Measurements from ENCODE around the gene MMD.
A peak's percentile ranks its signal among the peaks of the same experiment; 100 is the strongest.

MMD gene

GRCh38 chr17:55354010-55354409 lies 67.6 kb downstream of the MMD start:
- DNase-seq (ENCODE audit: low read depth in 1 of 2, low spot score in 1 of 2) = no peak

GRCh38 chr17:55351226-55351625 lies 70.4 kb downstream of the MMD start:
- DNase-seq (ENCODE audit: low read depth in 1 of 2, low spot score in 1 of 2) = no peak

GRCh38 chr17:55350825-55351205 lies 70.8 kb downstream of the MMD start:
- DNase-seq (ENCODE audit: low read depth in 1 of 2, low spot score in 1 of 2) = no peak

GRCh38 chr17:55348749-55349354 lies 72.8 kb downstream of the MMD start:
- DNase-seq (ENCODE audit: low read depth in 1 of 2, low spot score in 1 of 2) = peak in 1 of 2 donors; percentile 7

- no peak for DNase-seq (ENCODE audit: low read depth in 1 of 2, low spot score in 1 of 2)
Observed at GRCh38 chr17:55347341-55347740, 74.3 kb downstream of the MMD start.

GRCh38 chr17:55346658-55347057 lies 75.0 kb downstream of the MMD start:
- no peak for DNase-seq (ENCODE audit: low read depth in 1 of 2, low spot score in 1 of 2)

- no peak for DNase-seq (ENCODE audit: low read depth in 1 of 2, low spot score in 1 of 2)
Observed at GRCh38 chr17:55345132-55345531, 76.5 kb downstream of the MMD start.

GRCh38 chr17:55344514-55344997 lies 77.1 kb downstream of the MMD start:
- no peak for DNase-seq (ENCODE audit: low read depth in 1 of 2, low spot score in 1 of 2)

- DNase-seq (ENCODE audit: low read depth in 1 of 2, low spot score in 1 of 2) = no peak
Observed at GRCh38 chr17:55343900-55344513, 77.6 kb downstream of the MMD start.

- DNase-seq (ENCODE audit: low read depth in 1 of 2, low spot score in 1 of 2) = no peak
Observed at GRCh38 chr17:55342800-55343585, 78.6 kb downstream of the MMD start.

Data from stimulated activated CD4-positive, alpha-beta T cell treated with anti-CD3 and anti-CD28 coated beads, Interleukin-15, amount 100 ng/mL, for 1 hour (primary cell).